ENCODE results near the gene NDUFS7.

GRCh38 chr19:1438933-1439354, 55.2 kb downstream of the NDUFS7 start:
- TF ChIP-seq CTCF (IDR thresholded peaks at IDR 0.05) (no peak), EZH2 (IDR thresholded peaks at IDR 0.05) (no peak)

All from neural progenitor cell (in vitro differentiated cells).